T-helper 2 cell treated with Interferon-gamma antibody and Interleukin-4, amounts not matched to agents 5 μg/mL and 100 μg/mL, for 36 hours (primary cell): ENCODE measurements around the gene FAM47A.

ENCODE experiments used
- DNase-seq: peaks from one replicate; pipeline ENCODE4 v3.0.0; 2021; ENCODE audit warnings: low spot score
- H3K27ac Mint-ChIP-seq: one replicate; pipeline ENCODE4 v1.8.0; 2021; ENCODE audit warnings: mild to moderate bottlenecking, mixed read lengths
- H3K27me3 Mint-ChIP-seq: one replicate; pipeline ENCODE4 v1.8.0; 2021; ENCODE audit warnings: low read depth, mixed read lengths
- H3K36me3 Mint-ChIP-seq: one replicate; pipeline ENCODE4 v1.8.0; 2021; ENCODE audit warnings: low read depth, mixed read lengths
- H3K4me1 Mint-ChIP-seq: one replicate; pipeline ENCODE4 v1.8.0; 2021; ENCODE audit warnings: low read depth, mixed read lengths
- H3K4me3 Mint-ChIP-seq: one replicate; pipeline ENCODE4 v1.8.0; 2022; ENCODE audit warnings: mild to moderate bottlenecking, moderate library complexity, mixed read lengths
- H3K9me3 Mint-ChIP-seq: one replicate; pipeline ENCODE4 v1.8.0; 2021; ENCODE audit warnings: mixed read lengths

FAM47A gene

GRCh38 chrX:34132028-34132427 is at the start of gene FAM47A:
Gene FAM47A (minus strand): TSS chrX:34132314. CDS start chrX:34132278, 36 bp downstream.
- Mint-ChIP-seq H3K4me3 (no peak within 1 kb of the TSS), H3K36me3 (no peaks in the 10 kb centered on the region), H3K4me1 (no peaks in the 10 kb centered on the region), H3K9me3 (peaks cover 9% of the 10 kb centered on the region), H3K27me3 (no peaks in the 10 kb centered on the region), H3K27ac (no peak within 1 kb of the TSS)
- DNase-seq, result no peak

GRCh38 chrX:34147345-34147744 is 15.2 kb upstream of the FAM47A start:
- no peaks in the 10 kb centered on the region for H3K36me3 Mint-ChIP-seq
- H3K4me1 Mint-ChIP-seq, result no peaks in the 10 kb centered on the region
- no peak overlapping the region for H3K27ac Mint-ChIP-seq
- H3K4me3 Mint-ChIP-seq, result no peak overlapping the region
- no peak for DNase-seq
- no peaks in the 10 kb centered on the region for H3K9me3 Mint-ChIP-seq
- no peaks in the 10 kb centered on the region for H3K27me3 Mint-ChIP-seq

GRCh38 chrX:34146906-34147305 is 14.8 kb upstream of the FAM47A start:
- H3K36me3 Mint-ChIP-seq, result no peaks in the 10 kb centered on the region
- H3K9me3 Mint-ChIP-seq, result no peaks in the 10 kb centered on the region
- no peak overlapping the region for H3K27ac Mint-ChIP-seq
- H3K4me3 Mint-ChIP-seq, result no peak overlapping the region
- H3K4me1 Mint-ChIP-seq, result no peaks in the 10 kb centered on the region
- no peaks in the 10 kb centered on the region for H3K27me3 Mint-ChIP-seq
- no peak for DNase-seq

- no peaks in the 10 kb centered on the region for H3K27me3 Mint-ChIP-seq
- no peaks in the 10 kb centered on the region for H3K4me1 Mint-ChIP-seq
- H3K4me3 Mint-ChIP-seq, result no peak overlapping the region
- no peak overlapping the region for H3K27ac Mint-ChIP-seq
- DNase-seq, result no peak
- H3K36me3 Mint-ChIP-seq, result no peaks in the 10 kb centered on the region
- H3K9me3 Mint-ChIP-seq, result no peaks in the 10 kb centered on the region
These were observed 12.1 kb upstream of the FAM47A start for GRCh38 chrX:34144246-34144645.

- no peaks in the 10 kb centered on the region for H3K36me3 Mint-ChIP-seq
- no peaks in the 10 kb centered on the region for H3K27me3 Mint-ChIP-seq
- peaks cover under 1% of the 10 kb centered on the region for H3K9me3 Mint-ChIP-seq
- no peaks in the 10 kb centered on the region for H3K4me1 Mint-ChIP-seq
- no peak overlapping the region for H3K4me3 Mint-ChIP-seq
- no peak overlapping the region for H3K27ac Mint-ChIP-seq
- no peak for DNase-seq
These were observed 8.7 kb upstream of the FAM47A start for GRCh38 chrX:34140816-34141215.

- Mint-ChIP-seq H3K36me3 (no peaks in the 10 kb centered on the region), H3K4me1 (no peaks in the 10 kb centered on the region), H3K9me3 (peaks cover 9% of the 10 kb centered on the region), H3K4me3 (no peak overlapping the region), H3K27ac (no peak overlapping the region), H3K27me3 (no peaks in the 10 kb centered on the region)
- DNase-seq, result no peak
These were observed 952 bp downstream of the FAM47A start for GRCh38 chrX:34130980-34131744.

DNA sequence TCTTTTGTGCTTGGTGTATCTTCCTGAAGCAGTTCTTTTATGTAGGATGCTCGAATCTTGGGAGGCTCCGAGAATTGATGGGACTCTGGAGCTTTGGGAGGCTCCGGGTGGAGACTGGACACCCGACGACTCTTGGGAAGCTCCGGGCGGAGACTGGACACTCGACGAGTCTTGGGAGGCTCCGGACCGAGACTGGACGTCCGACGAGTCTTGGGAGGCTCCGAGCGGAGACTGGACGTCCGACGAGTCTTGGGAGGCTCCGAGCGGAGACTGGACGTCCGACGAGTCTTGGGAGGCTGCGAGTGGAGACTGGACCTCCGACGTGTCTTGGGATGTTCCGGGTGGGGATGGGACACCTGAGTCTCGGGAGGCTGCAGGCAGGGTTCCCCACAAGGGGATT is 1.6 kb downstream of the FAM47A start:
- peaks cover 5% of the 10 kb centered on the region for H3K9me3 Mint-ChIP-seq
- no peaks in the 10 kb centered on the region for H3K36me3 Mint-ChIP-seq
- H3K4me1 Mint-ChIP-seq, result no peaks in the 10 kb centered on the region
- DNase-seq, result no peak
- no peak overlapping the region for H3K27ac Mint-ChIP-seq
- no peak overlapping the region for H3K4me3 Mint-ChIP-seq
- no peaks in the 10 kb centered on the region for H3K27me3 Mint-ChIP-seq

DNA sequence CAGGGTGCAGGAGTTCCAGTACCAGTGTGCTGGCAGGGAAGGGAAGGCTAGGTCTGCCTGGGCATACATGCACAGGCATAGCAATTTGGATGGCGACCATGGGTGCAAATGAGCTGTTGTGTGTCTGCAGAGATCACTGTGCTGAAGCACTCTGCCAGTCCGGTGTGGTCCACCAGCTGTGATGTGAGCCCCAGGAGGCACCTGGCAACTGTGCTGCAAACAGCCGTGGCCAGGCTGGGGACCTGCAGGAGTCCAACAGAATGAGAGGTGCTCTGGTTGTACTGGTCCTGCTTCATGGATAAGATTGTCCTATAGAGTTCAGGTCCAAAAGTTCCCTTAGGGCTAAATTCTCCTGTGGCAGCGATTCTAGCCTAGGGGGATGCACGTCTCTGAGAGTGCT is 6.1 kb downstream of the FAM47A start:
- Mint-ChIP-seq H3K4me3 (no peak overlapping the region), H3K27ac (no peak overlapping the region), H3K9me3 (peaks cover 9% of the 10 kb centered on the region), H3K4me1 (no peaks in the 10 kb centered on the region), H3K36me3 (no peaks in the 10 kb centered on the region), H3K27me3 (no peaks in the 10 kb centered on the region)
- DNase-seq, result no peak

DNA sequence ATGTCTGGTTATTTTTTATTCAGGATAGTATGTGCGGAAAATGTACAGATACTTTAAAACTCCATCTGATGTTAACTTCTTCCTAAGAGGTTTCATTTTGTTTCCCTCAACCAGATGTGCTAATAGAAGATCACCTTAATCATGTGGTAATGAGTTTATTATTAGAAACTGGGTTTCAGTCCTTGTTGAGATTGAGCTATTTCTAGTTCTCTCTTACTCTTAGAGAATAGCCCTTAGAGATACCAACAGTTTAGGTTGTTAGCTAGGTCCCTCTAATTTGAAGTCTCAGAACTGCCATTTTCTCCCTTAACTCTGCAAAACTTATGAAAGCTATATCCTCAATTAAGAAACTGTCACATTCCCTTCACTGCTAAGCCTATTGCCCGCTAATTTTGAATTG is 13.0 kb downstream of the FAM47A start:
- no peak for DNase-seq
- Mint-ChIP-seq H3K4me1 (no peaks in the 10 kb centered on the region), H3K27me3 (no peaks in the 10 kb centered on the region), H3K4me3 (no peak overlapping the region), H3K27ac (no peak overlapping the region), H3K9me3 (peaks cover 4% of the 10 kb centered on the region), H3K36me3 (no peaks in the 10 kb centered on the region)

DNA sequence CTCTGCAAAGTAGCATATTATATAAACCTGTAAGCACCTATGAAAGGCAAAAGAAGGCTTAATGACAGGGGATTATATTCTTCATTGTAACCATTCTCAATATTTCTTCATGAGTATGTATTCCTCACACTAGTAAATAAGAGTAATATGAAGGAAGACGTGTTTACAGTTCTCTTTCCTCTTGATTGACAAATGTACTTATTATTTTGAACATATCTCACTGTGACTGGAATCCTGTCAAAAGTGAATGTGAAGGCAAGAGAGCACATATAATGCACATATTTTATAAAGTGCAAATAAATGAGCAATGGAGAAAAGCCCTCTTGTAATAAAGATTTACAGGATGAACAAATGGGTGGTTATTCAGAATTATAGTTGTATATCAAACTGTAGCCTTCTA is 19.7 kb downstream of the FAM47A start:
- Mint-ChIP-seq H3K27ac (no peak overlapping the region), H3K4me3 (no peak overlapping the region), H3K36me3 (no peaks in the 10 kb centered on the region), H3K27me3 (no peaks in the 10 kb centered on the region), H3K9me3 (peaks cover 4% of the 10 kb centered on the region), H3K4me1 (no peaks in the 10 kb centered on the region)
- DNase-seq, result no peak
